Activated CD8-positive, alpha-beta T cell treated with anti-CD3 and anti-CD28 coated beads for 36 hours (primary cell): ENCODE results near the gene EPHA2. TPM values are rescaled to one million over a fixed set of nuclear protein-coding genes. Genes with fewer than 3 reads are reported as not detected.

Source experiments
- ATAC-seq: fragments of 200-7000 bp; cut with Tn5 transposase; one replicate; pipeline ENCODE4 v1.10.0; 2021; ENCODE audit warnings: mild to moderate bottlenecking, moderate library complexity
- CTCF ChIA-PET: fragments of 350-600 bp; sonication (Branson Sonifier 250); formaldehyde crosslinking; loops from one replicate; lab custom pipeline; 2021; ENCODE audit warnings: antibody characterized with exemption; lab: Charles Lee
- POLR2A ChIA-PET: fragments of 350-600 bp; sonication (Branson Sonifier 250); formaldehyde crosslinking; loops from one replicate; lab custom pipeline; 2021; ENCODE audit warnings: antibody characterized with exemption; lab: Charles Lee
- DNase-seq: peaks from one replicate; pipeline ENCODE4 v3.0.0-alpha.2; 2020
- H3K27ac Mint-ChIP-seq: one replicate; pipeline ENCODE4 v1.8.0; 2021; ENCODE audit warnings: mild to moderate bottlenecking, mixed read lengths
- H3K27me3 Mint-ChIP-seq: one replicate; pipeline ENCODE4 v1.8.0; 2021; ENCODE audit warnings: mixed read lengths
- H3K36me3 Mint-ChIP-seq: one replicate; pipeline ENCODE4 v1.8.0; 2021; ENCODE audit warnings: low read depth, mixed read lengths
- H3K4me1 Mint-ChIP-seq: one replicate; pipeline ENCODE4 v1.8.0; 2021; ENCODE audit warnings: low read depth, mixed read lengths
- H3K4me3 Mint-ChIP-seq: one replicate; pipeline ENCODE4 v1.8.0; 2021; ENCODE audit warnings: mild to moderate bottlenecking, moderate library complexity, mixed read lengths
- H3K9me3 Mint-ChIP-seq: one replicate; pipeline ENCODE4 v1.8.0; 2021; ENCODE audit warnings: mixed read lengths
- intact Hi-C: fragments of 100-400 bp; cut with micrococcal nuclease; formaldehyde crosslinking; loops from one replicate; pipeline ENCODE4 v1.10.0; 2022
- total RNA-seq, 2 experiments: library from RNA; stranded (reverse); gene quantifications; one replicate each; pipeline ENCODE4 v1.2.3, GENCODE V29; 2021
- TF ChIP-seq, protein P1 (sequence below): fragments of 200-600 bp; IDR thresholded peaks from one replicate; pipeline ENCODE4 v1.8.0; 2022; ENCODE audit warnings: antibody characterized with exemption, mild to moderate bottlenecking

Gene EPHA2
- total RNA-seq, 2 experiments from 2014 or later: not detected

DNA sequence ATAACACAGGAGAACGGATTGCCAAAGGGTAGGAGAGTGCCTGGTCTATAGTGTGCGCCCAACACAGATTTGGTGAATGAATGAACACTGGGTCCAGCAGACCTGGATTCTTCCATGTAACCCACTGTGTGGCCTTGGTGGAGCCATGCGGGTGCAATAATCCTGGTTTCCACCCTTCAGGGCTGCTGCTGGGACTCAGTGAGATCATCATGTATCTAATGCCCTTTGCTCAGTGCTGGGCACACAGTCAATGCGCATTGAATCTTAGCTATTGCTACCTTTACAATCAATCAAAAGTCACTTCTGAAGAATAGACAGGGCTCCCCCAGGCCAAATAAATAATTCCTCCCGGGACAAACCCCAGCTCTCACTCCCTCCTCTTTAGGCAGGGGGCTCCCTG, 5.8 kb upstream of the EPHA2 start:
- intact Hi-C loops: no loop called here
- ChIA-PET POLR2A (no interaction called here), CTCF (interaction anchor here (4.2 kb wide), 1 partner anchor 83 kb away, joined by 19 read pairs; no protein-coding TSS in a partner anchor)
- Mint-ChIP-seq H3K9me3 (no peaks in the 10 kb centered on the region), H3K27me3 (no peaks in the 10 kb centered on the region), H3K36me3 (no peaks in the 10 kb centered on the region), H3K27ac (no peak overlapping the region), H3K4me3 (no peak overlapping the region), H3K4me1 (peaks cover 46% of the 10 kb centered on the region)
- ATAC-seq (no peak), DNase-seq (no peak)
- TF ChIP-seq, protein P1, sequence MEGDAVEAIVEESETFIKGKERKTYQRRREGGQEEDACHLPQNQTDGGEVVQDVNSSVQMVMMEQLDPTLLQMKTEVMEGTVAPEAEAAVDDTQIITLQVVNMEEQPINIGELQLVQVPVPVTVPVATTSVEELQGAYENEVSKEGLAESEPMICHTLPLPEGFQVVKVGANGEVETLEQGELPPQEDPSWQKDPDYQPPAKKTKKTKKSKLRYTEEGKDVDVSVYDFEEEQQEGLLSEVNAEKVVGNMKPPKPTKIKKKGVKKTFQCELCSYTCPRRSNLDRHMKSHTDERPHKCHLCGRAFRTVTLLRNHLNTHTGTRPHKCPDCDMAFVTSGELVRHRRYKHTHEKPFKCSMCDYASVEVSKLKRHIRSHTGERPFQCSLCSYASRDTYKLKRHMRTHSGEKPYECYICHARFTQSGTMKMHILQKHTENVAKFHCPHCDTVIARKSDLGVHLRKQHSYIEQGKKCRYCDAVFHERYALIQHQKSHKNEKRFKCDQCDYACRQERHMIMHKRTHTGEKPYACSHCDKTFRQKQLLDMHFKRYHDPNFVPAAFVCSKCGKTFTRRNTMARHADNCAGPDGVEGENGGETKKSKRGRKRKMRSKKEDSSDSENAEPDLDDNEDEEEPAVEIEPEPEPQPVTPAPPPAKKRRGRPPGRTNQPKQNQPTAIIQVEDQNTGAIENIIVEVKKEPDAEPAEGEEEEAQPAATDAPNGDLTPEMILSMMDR: no peak

DNA sequence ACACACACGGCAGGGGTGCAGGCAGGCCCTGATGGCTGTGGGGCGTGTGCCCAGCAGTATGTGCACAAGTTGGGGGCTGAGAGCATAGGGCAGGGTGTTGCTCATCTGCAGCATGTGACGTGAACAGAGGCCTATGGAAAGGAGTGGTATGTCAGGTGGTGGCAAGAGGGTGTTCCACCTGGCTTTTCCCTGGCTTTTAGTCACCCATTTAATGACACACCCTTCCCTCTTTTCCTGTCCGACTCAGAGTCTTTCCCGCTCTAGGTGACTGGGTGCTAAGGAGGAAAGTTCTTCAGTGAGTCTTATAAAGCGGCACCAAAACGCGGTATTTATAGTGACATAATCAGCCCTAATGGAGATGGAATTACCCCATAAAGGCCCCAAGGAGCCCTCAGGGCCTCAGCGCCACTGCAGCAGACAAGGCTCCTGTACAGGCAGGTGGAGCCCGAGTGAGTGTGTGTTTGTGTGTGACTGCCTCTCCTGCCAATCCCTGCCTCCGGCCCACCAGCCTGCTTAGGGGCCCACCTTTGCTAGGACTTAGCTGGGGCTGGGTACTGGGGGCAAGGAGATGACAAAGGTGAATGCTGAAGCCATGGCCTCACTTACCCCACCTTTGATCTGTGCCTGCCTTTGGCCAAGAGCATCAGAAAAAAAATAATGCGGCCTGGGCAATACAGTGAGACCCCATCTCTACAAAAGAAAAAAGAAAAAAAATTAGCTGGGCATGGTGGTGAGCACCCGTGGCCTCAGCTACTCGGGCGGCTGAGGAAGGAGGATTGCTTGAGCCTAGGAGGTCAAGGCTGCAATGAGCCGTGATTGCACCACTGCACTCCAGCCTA, 3.3 kb upstream of the EPHA2 start:
- Mint-ChIP-seq H3K27me3 (peaks cover 6% of the 10 kb centered on the region), H3K9me3 (no peaks in the 10 kb centered on the region), H3K36me3 (no peaks in the 10 kb centered on the region), H3K27ac (no peak overlapping the region), H3K4me1 (peaks cover 42% of the 10 kb centered on the region), H3K4me3 (no peak overlapping the region)
- ChIA-PET POLR2A (interaction anchor here (0.9 to 1.2 kb wide), 2 partner anchors 9 to 81 kb away, joined by 3 read pairs; no protein-coding TSS in a partner anchor), CTCF (interaction anchor here (1.4 kb wide), 1 partner anchor 80 kb away, joined by 3 read pairs; no protein-coding TSS in a partner anchor)
- intact Hi-C loops: no loop called here
- DNase-seq (no peak), ATAC-seq (no peak)
- TF ChIP-seq, protein P1: no peak

DNA sequence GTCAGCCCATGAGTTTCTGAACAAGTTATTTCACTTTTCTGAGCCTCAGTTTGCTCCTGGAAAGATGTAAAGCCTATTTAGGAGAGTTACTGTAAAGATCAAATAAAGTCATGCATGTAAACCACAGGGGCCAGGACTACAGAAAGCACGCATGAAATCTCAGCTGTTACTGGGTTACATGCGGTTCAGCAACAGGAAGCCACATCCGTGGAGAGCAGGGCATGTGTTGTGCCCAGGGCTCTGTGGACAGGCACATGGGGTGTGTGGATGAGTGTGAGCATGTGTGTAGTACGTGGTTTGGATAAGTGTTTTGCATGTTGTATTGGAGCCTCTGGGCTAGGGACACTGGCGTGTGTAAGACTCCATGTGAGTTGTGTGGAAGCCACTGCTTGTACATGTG, 2.2 kb upstream of the EPHA2 start:
- ATAC-seq (peak; percentile 34), DNase-seq (peak; percentile 57)
- Mint-ChIP-seq H3K27ac (no peak overlapping the region), H3K27me3 (peaks cover 14% of the 10 kb centered on the region), H3K4me1 (peaks cover 36% of the 10 kb centered on the region), H3K36me3 (no peaks in the 10 kb centered on the region), H3K9me3 (no peaks in the 10 kb centered on the region), H3K4me3 (no peak overlapping the region)
- CTCF ChIA-PET: interaction anchor here (1.2 to 1.4 kb wide), 2 partner anchors 79 to 366 kb away, joined by 3 read pairs; no protein-coding TSS in a partner anchor
- intact Hi-C loops: no loop called here
- TF ChIP-seq, protein P1: no peak
- POLR2A ChIA-PET: interaction anchor here (0.9 kb wide), 1 partner anchor 10 kb away, joined by 3 read pairs; no protein-coding TSS in a partner anchor

DNA sequence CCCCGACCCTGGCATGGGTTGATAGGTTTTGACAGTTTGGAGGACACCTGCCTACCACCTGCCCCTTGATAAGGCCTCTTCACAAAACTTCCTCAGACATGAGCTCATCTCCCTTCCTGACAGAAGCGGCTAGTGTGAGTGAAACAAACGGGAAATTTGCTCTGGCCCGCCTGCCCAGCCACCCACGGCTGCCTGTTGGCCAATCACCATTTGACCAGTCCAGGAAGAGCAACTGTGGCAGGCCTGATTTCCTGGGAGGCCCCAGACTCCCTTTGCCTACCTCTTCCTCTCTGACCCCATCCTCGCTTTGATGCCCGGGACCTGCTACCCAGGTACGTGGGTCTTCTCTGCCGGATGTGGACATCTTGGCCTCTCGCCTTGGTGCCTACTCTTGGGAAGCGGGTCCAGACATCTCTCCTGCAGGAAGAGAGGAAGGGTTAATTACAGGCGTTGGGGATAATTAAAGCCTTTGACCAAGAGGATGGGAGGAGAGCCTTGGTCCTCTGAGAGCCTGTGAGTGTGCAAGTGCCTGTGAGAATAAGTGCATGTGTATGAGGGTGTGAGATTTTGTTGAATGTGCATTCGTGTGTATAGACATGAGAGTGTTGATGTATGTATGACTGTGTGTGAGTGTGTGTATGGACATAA, 1.1 kb upstream of the EPHA2 start:
- CTCF ChIA-PET: interaction anchor here (0.9 to 1.7 kb wide), 3 partner anchors 75 to 79 kb away, joined by 3 to 4 read pairs (median 3); no protein-coding TSS in a partner anchor
- DNase-seq (no peak), ATAC-seq (no peak)
- H3K27ac Mint-ChIP-seq: no peak overlapping the region
- no peaks in the 10 kb centered on the region for H3K36me3 Mint-ChIP-seq
- no peak overlapping the region for H3K4me3 Mint-ChIP-seq
- POLR2A ChIA-PET: interaction anchor here (1.8 kb wide), 1 partner anchor 12 kb away, joined by 5 read pairs; no protein-coding TSS in a partner anchor
- H3K27me3 Mint-ChIP-seq: peaks cover 18% of the 10 kb centered on the region
- no peaks in the 10 kb centered on the region for H3K9me3 Mint-ChIP-seq
- H3K4me1 Mint-ChIP-seq: peaks cover 28% of the 10 kb centered on the region
- TF ChIP-seq, protein P1: no peak
- intact Hi-C loops: no loop called here
